NCI-H2107 treated with DMSO at 0.1 percent for 48 hours (cell line): ENCODE measurements around the gene CALN1.
"Not testable (repeated sequence)": the region's sequence is repeated elsewhere in the genome, so short reads cannot be mapped to it uniquely, and the experiment has no call there.

Experiments
- DNase-seq: peaks from one replicate; lab custom pipeline; 2025; ENCODE audit not compliant: unreplicated experiment; lab: John Stamatoyannopoulos, UW

The CALN1 gene

GRCh38 chr7:72106405-72106804, 305.7 kb downstream of the CALN1 start:
- no peak for DNase-seq

DNA sequence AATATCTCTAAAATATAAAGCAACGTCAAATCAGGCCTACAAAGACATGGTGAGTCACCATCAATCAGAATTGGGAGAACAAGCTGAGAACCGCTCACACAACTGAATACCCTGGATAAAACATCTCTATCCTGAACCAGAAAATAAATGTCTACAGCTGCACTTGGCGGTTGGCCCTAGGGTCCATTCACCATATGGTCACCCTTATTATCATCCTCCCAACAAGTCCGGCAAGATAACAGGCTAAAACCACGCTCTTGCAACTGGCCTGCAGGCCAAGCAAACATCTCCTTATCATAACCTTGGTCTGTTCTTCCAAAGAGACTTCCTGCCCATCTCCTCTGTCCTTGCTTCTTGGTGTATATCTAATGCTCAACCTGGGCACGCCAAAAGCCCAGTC, 310.7 kb downstream of the CALN1 start:
- no peak for DNase-seq

DNA sequence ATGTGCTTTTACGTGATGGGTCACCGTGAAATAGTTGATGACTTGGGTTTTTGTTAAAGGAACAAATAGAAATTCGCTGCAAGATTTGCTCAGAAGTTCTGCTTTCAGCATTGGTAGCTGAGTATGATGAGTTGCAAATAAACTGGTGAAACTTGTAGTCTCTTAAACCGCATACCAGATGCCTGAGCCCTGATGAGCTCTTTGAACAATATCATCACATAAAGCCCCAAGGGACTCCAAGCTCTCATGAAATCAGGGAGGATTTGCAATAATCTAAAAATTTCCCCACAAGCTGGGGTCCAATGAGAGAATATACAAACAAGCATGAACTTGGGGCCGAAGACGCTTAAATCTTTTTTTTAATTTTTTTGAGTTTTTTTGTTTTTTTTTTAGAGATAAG, 312.4 kb downstream of the CALN1 start:
- DNase-seq, result no peak

GRCh38 chr7:72098807-72099580, 313.1 kb downstream of the CALN1 start:
- DNase-seq, result no peak

- DNase-seq, result no peak
Measured at GRCh38 chr7:72097226-72097625, 314.9 kb downstream of the CALN1 start.

- DNase-seq, result no peak
Measured at GRCh38 chr7:72092769-72093168, 319.4 kb downstream of the CALN1 start.

- DNase-seq, result no peak
Measured at GRCh38 chr7:72087926-72088325, 324.2 kb downstream of the CALN1 start.

GRCh38 chr7:72080865-72081510, 331.1 kb downstream of the CALN1 start:
- DNase-seq, result no peak

- no peak for DNase-seq
Measured at GRCh38 chr7:72080341-72080766, 331.8 kb downstream of the CALN1 start.

- no peak for DNase-seq
Measured at GRCh38 chr7:72078856-72079255, 333.3 kb downstream of the CALN1 start.

DNA sequence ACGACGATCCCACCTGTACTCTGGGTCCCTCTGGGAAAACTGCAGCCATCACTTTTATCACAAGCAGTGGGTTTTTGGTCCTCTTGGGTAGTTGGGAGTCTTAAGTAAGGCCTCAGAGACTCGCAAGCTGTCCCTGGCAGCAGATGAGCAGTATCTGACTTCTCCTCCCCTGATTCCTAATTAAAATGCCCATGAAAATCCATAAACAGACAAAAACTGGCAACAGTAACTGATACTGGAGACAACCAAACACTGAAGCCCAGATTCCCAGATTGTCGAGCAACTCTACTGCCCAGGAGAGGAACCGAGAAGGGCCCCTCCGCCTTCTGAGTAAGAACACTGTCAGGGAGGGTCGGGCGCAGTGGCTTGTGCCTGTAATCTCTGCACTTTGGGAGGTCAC, 333.8 kb downstream of the CALN1 start:
- no peak for DNase-seq

DNA sequence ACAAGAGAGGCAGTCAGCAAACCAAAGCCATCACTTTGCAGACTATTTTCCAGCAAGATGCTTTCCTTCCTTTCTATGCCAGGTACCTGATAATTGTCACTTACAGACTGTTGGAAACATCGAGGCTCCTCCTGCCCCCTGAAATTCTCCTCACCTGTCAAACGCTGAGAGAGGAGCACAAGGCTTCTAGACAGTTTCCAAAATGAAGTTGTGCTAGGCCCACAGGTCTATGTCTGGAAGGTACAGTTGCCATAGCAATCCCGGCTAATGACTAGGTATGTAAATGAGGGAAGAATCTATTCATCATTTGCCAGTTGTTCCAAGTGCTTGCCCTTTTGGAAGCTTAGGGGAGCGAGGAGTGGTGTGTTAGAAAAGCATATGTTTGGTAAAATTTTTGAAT, 334.4 kb downstream of the CALN1 start:
- no peak for DNase-seq

DNA sequence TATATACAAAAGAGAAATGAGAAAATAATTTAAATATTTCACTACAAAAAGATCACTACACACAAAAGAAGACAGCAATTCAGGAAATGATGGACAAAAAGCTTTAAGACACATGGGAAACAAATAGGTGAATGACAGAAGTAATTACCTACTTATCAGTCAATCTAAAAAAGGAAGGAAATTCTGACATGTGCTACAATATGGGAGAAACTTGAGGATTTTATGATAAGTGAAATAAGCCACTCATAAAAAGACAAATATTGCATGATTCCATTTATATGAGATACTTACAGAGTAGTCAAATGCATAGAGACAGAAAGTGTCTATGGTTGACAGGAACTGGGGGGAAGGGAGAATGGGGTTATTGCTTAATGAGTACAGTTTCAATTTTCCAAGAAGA, 339.2 kb downstream of the CALN1 start:
- DNase-seq, result no peak

- no peak for DNase-seq
Measured at GRCh38 chr7:72069263-72069662, 342.9 kb downstream of the CALN1 start.

GRCh38 chr7:72065764-72066163, 346.4 kb downstream of the CALN1 start:
- DNase-seq, result not testable (repeated sequence)

DNA sequence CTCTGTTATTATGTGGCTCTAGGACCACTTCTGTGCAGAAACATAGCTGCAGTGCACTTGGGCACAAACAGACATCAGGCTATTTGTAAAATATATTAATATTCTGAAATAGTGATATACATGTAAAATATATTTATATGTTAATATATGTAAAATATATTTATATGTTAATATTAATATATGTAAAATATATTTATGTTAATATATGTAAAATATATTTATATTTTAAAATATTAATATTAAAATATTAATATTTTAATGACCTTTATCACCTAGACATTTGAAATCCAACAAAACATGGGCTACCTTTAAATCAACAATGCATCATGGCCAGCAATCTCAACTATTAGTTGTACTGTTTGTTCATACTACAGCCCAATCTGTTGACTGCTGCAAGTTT, 347.2 kb downstream of the CALN1 start:
- DNase-seq, result no peak

- DNase-seq, result no peak
Measured at GRCh38 chr7:72063330-72063729, 348.8 kb downstream of the CALN1 start.

GRCh38 chr7:72062666-72063065, 349.5 kb downstream of the CALN1 start:
- DNase-seq, result no peak

GRCh38 chr7:72059925-72060324, 352.2 kb downstream of the CALN1 start:
- no peak for DNase-seq

GRCh38 chr7:72058579-72058978, 353.6 kb downstream of the CALN1 start:
- no peak for DNase-seq

DNA sequence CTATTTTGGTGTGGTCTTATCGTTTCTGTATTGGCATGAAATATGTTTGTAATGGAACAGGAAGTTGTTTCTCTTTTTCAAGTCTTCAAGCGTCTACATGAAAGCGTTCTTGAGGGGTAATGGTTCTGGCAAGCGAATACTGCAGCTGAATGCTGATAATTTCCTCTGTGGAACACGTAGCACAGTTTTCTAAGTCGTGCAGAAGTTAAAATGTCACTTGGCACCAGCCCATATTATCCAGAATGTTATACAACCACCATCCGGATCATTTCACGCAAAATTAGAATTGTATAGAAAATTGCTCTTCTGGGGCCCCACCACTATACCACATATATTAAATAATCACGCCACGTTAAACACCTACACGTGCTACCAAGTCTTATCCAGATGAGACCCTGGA, 354.3 kb downstream of the CALN1 start:
- DNase-seq, result no peak

DNA sequence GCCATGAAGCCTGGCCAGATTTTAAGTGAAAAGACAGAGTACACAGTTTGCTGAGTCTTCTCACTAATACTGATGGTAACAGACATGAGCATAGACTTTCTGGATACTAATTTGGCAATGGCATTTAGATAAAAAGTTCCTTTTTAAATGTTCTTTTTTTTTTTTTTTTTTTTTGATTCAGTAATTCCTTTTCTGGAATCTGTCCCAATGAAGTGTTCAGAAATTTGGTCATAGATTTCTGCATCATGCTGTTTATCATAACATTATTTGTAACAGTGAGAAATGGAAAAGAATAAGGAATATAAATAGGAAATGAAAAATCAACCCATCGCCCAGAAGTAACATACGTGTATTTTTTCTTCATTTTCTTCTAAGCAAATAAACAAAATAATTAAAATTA, 354.9 kb downstream of the CALN1 start:
- no peak for DNase-seq

DNA sequence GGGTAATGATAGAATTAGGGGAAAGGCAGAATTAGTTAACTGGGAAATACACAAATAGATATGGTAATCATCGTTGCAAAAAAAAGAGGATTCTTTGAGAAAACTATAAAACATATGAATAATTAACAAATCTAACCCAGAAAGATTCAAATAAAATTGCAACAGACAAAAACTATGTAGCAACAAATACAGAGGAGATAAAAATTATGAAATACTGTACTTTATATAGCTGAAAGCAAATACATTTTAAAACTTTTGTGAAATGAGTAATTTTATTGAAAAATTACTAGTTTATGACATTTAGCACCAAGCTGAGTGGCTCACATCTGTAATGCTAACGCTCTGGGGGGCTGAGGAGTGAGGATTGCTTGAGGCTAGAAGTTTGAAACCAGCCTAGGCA, 356.7 kb downstream of the CALN1 start:
- no peak for DNase-seq
